ENCODE data around the gene MYCBP2. TPM values are rescaled to one million over a fixed set of nuclear protein-coding genes. Genes with fewer than 3 reads are reported as not detected.

Gene MYCBP2
- total RNA-seq, 2 experiments from 2014 or later: 121 to 125 TPM

DNA sequence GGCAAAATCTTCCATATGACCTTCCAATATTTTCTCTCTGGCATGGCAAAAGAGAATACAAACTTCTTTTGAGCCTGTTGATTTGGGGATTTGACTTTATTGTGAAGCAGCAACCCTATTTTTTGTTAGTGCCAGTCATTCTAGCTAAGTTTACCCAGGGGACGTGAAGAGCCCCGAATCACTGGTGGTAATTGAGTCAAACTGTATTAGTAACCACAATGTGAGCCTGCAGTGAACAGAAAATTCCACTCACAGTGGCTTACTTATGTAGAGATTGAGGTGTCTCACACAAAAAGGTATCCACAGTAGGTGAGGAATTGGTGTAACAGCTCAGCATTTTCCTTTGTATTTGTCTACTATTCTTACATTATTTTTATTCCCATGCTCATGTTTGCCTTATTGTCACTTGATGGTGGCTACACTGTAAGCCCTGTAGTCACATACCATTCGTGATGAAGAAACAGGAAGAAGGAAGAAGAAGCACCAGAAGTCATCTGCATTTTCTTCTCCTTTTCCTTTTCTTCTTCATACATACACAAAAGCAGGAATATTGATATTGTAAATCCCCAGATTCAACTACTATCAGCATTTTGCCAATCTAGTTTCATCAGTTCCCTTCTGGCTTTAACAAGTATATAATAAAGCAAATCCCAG, 33.3 kb upstream of the MYCBP2 start:
- BruUV-seq (replicated peaks): no TSS peak
- Histone ChIP-seq H2AFZ (ENCODE audit: low read length) (peak overlapping the region; percentile 44; the same call in 1 of the 2 replicates), H3K4me1 (ENCODE audit: insufficient read depth, low read length, poor library complexity, severe bottlenecking) (no peaks in the 10 kb centered on the region), H4K20me1 (ENCODE audit: insufficient read depth, low read length) (no peaks in the 10 kb centered on the region), H3K4me3 (ENCODE audit: low read depth, low read length, poor library complexity, severe bottlenecking) (no peak overlapping the region), H3K36me3 (ENCODE audit: insufficient read depth, low read length) (no peaks in the 10 kb centered on the region), H3K27ac (ENCODE audit: low read depth, low read length, poor library complexity, severe bottlenecking) (no peak overlapping the region), H3K4me2 (ENCODE audit: low read length) (no peak overlapping the region), H3K9me2 (ENCODE audit: insufficient read depth, low read length) (no peaks in the 10 kb centered on the region; the same call in 1 of the 2 replicates), H3K79me2 (ENCODE audit: insufficient read depth, low read depth, low read length) (no peaks in the 10 kb centered on the region), H3K9me3 (ENCODE audit: low read length) (no peaks in the 10 kb centered on the region)
- TF ChIP-seq EZH2phosphoT487 (IDR thresholded peaks at IDR 0.05; ENCODE audit: borderline replicate concordance, low read depth, low read length): no peak
- TF ChIP-seq, protein P1, sequence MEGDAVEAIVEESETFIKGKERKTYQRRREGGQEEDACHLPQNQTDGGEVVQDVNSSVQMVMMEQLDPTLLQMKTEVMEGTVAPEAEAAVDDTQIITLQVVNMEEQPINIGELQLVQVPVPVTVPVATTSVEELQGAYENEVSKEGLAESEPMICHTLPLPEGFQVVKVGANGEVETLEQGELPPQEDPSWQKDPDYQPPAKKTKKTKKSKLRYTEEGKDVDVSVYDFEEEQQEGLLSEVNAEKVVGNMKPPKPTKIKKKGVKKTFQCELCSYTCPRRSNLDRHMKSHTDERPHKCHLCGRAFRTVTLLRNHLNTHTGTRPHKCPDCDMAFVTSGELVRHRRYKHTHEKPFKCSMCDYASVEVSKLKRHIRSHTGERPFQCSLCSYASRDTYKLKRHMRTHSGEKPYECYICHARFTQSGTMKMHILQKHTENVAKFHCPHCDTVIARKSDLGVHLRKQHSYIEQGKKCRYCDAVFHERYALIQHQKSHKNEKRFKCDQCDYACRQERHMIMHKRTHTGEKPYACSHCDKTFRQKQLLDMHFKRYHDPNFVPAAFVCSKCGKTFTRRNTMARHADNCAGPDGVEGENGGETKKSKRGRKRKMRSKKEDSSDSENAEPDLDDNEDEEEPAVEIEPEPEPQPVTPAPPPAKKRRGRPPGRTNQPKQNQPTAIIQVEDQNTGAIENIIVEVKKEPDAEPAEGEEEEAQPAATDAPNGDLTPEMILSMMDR (conservative IDR thresholded peaks at IDR 0.05; ENCODE audit: low read length): no peak
- intact Hi-C loops (cut with micrococcal nuclease; ENCODE audit: unreplicated experiment): no loop called here
- ChIA-PET POLR2A (interaction anchor here (0.7 to 1.0 kb wide), 3 partner anchors 9 to 57 kb away, joined by 3 to 4 read pairs (median 3); no protein-coding TSS in a partner anchor), CTCF (ENCODE audit: unreplicated experiment) (interaction anchor here (0.5 to 1.7 kb wide), 2 partner anchors 21 to 103 kb away, joined by 3 to 4 read pairs; no protein-coding TSS in a partner anchor)
- DNase-seq (ENCODE audit: low spot score): no peak

DNA sequence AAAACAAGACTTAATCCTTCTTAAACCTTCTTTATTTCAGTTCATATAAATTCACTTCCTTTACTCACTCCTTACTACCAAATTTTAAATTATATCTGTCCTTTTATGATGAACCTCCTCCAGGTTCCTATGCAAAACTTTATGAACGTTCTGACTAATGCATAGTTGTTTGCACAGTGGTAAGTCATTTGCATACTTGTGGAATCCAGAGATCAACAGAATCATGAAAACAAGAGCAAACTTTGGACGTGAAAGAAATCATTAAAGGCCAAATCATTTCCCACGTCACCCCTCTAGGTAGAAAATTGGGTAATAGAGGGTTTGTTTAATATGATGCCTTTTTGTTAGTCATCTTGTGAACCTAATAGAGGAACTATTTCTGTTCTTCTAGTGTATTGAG, 32.3 kb upstream of the MYCBP2 start:
- Histone ChIP-seq H3K4me1 (ENCODE audit: insufficient read depth, low read length, poor library complexity, severe bottlenecking) (peaks cover 6% of the 10 kb centered on the region), H2AFZ (ENCODE audit: low read length) (peak overlapping the region; percentile 44; the same call in 1 of the 2 replicates), H4K20me1 (ENCODE audit: insufficient read depth, low read length) (no peaks in the 10 kb centered on the region), H3K36me3 (ENCODE audit: insufficient read depth, low read length) (no peaks in the 10 kb centered on the region), H3K79me2 (ENCODE audit: insufficient read depth, low read depth, low read length) (no peaks in the 10 kb centered on the region), H3K9me2 (ENCODE audit: insufficient read depth, low read length) (no peaks in the 10 kb centered on the region; the same call in 1 of the 2 replicates), H3K9me3 (ENCODE audit: low read length) (no peaks in the 10 kb centered on the region), H3K4me2 (ENCODE audit: low read length) (no peak overlapping the region), H3K4me3 (ENCODE audit: low read depth, low read length, poor library complexity, severe bottlenecking) (no peak overlapping the region), H3K27ac (ENCODE audit: low read depth, low read length, poor library complexity, severe bottlenecking) (no peak overlapping the region)
- ChIA-PET POLR2A (interaction anchor here (0.6 kb wide), 1 partner anchor 39 kb away, joined by 4 read pairs; no protein-coding TSS in a partner anchor), CTCF (ENCODE audit: unreplicated experiment) (interaction anchor here (1.7 kb wide), 1 partner anchor 20 kb away, joined by 4 read pairs; no protein-coding TSS in a partner anchor)
- intact Hi-C loops (cut with micrococcal nuclease; ENCODE audit: unreplicated experiment): no loop called here
- DNase-seq (ENCODE audit: low spot score): no peak
- BruUV-seq (replicated peaks): no TSS peak
- TF ChIP-seq EZH2phosphoT487 (IDR thresholded peaks at IDR 0.05; ENCODE audit: borderline replicate concordance, low read depth, low read length): no peak
- TF ChIP-seq, protein P1 (conservative IDR thresholded peaks at IDR 0.05; ENCODE audit: low read length): no peak

DNA sequence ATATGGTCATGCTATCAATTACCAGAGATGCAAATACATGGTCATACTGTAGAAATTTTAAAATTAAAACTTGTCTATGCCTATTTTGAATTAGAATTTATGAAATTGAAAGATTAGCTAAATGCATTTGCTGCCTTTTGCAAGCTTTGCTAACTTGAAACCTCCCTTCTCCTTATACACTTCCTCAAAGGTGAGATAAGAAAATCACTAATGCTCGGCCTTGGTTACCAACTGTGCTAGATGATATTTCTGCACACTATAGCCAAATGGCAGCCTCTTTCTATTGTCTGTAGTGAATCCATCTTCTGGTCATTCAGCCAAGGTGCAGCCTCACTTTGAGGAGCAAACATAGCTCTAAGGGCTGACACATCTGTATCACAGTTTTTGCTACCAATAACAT, 31.1 kb upstream of the MYCBP2 start:
- TF ChIP-seq, protein P1 (conservative IDR thresholded peaks at IDR 0.05; ENCODE audit: low read length): no peak
- no peak for TF ChIP-seq EZH2phosphoT487 (IDR thresholded peaks at IDR 0.05; ENCODE audit: borderline replicate concordance, low read depth, low read length)
- BruUV-seq (replicated peaks): no TSS peak
- ChIA-PET POLR2A (interaction anchor here (0.9 to 1.2 kb wide), 6 partner anchors 10 to 321 kb away, joined by 3 to 5 read pairs (median 3); no protein-coding TSS in a partner anchor), CTCF (ENCODE audit: unreplicated experiment) (no interaction called here)
- H3K9me3 ChIP-seq (ENCODE audit: low read length): no peaks in the 10 kb centered on the region
- no peak overlapping the region for H2AFZ ChIP-seq (ENCODE audit: low read length)
- H3K79me2 ChIP-seq (ENCODE audit: insufficient read depth, low read depth, low read length): no peaks in the 10 kb centered on the region
- no peaks in the 10 kb centered on the region for H4K20me1 ChIP-seq (ENCODE audit: insufficient read depth, low read length)
- no peak for DNase-seq (ENCODE audit: low spot score)
- H3K4me3 ChIP-seq (ENCODE audit: low read depth, low read length, poor library complexity, severe bottlenecking): no peak overlapping the region
- intact Hi-C loops (cut with micrococcal nuclease; ENCODE audit: unreplicated experiment): no loop called here
- H3K9me2 ChIP-seq (ENCODE audit: insufficient read depth, low read length): no peaks in the 10 kb centered on the region; the same call in 1 of the 2 replicates
- H3K4me1 ChIP-seq (ENCODE audit: insufficient read depth, low read length, poor library complexity, severe bottlenecking): peaks cover 16% of the 10 kb centered on the region
- no peaks in the 10 kb centered on the region for H3K36me3 ChIP-seq (ENCODE audit: insufficient read depth, low read length)
- no peak overlapping the region for H3K27ac ChIP-seq (ENCODE audit: low read depth, low read length, poor library complexity, severe bottlenecking)
- H3K4me2 ChIP-seq (ENCODE audit: low read length): no peak overlapping the region

All from OCI-LY7 (cell line).